Colon (tissue), 2 donors: ENCODE results near the gene EXOC2.

ENCODE experiments used
- FAIRE-seq: peaks from 2 replicates; lab custom pipeline; 2012; peaks lifted over from hg19 to GRCh38; lab: Jason Lieb, UNC
- donor health status: control.
- donor health status: control.

The EXOC2 gene

GRCh38 chr6:497258-497657 lies 195.7 kb downstream of the EXOC2 start:
- FAIRE-seq: no peak

GRCh38 chr6:496649-497048 lies 196.3 kb downstream of the EXOC2 start:
- FAIRE-seq: no peak

- no peak for FAIRE-seq
Observed at GRCh38 chr6:494394-494793, 198.5 kb downstream of the EXOC2 start.

- FAIRE-seq: no peak
Observed at GRCh38 chr6:493840-494239, 199.1 kb downstream of the EXOC2 start.

- no peak for FAIRE-seq
Observed at GRCh38 chr6:492816-493414, 200.0 kb downstream of the EXOC2 start.

GRCh38 chr6:492178-492577 lies 200.8 kb downstream of the EXOC2 start:
- no peak for FAIRE-seq

GRCh38 chr6:491233-491632 lies 201.7 kb downstream of the EXOC2 start:
- FAIRE-seq: no peak

GRCh38 chr6:490251-491037 lies 202.5 kb downstream of the EXOC2 start:
- no peak for FAIRE-seq

- no peak for FAIRE-seq
Observed at GRCh38 chr6:489762-490161, 203.2 kb downstream of the EXOC2 start.

- no peak for FAIRE-seq
Observed at GRCh38 chr6:489001-489400, 203.9 kb downstream of the EXOC2 start.

- no peak for FAIRE-seq
Observed at GRCh38 chr6:487956-488355, 205.0 kb downstream of the EXOC2 start.

- FAIRE-seq: no peak
Observed at GRCh38 chr6:485655-486170, 207.2 kb downstream of the EXOC2 start.

GRCh38 chr6:484746-485145 lies 208.2 kb downstream of the EXOC2 start:
- FAIRE-seq: no peak

GRCh38 chr6:484086-484745 lies 208.7 kb downstream of the EXOC2 start:
- no peak for FAIRE-seq

- no peak for FAIRE-seq
Observed at GRCh38 chr6:475314-475713, 217.6 kb downstream of the EXOC2 start.

- no peak for FAIRE-seq
Observed at GRCh38 chr6:474453-475185, 218.3 kb downstream of the EXOC2 start.

GRCh38 chr6:473768-474452 lies 219.0 kb downstream of the EXOC2 start:
- no peak for FAIRE-seq

- FAIRE-seq: no peak
Observed at GRCh38 chr6:473356-473755, 219.6 kb downstream of the EXOC2 start.

- FAIRE-seq: no peak
Observed at GRCh38 chr6:470901-471448, 222.0 kb downstream of the EXOC2 start.

- FAIRE-seq: no peak
Observed at GRCh38 chr6:470051-470900, 222.7 kb downstream of the EXOC2 start.

GRCh38 chr6:467671-468082 lies 225.3 kb downstream of the EXOC2 start:
- FAIRE-seq: no peak
